ENCODE measurements around the gene RBM42. TPM values are rescaled to one million over a fixed set of nuclear protein-coding genes. Genes with fewer than 3 reads are reported as not detected.

Gene RBM42
- total RNA-seq, 2 donors from 2014 or later: 81.4 to 114 TPM

- Histone ChIP-seq H3K27me3 (replicated peaks; ENCODE audit: insufficient read depth) (no peaks in the 10 kb centered on the region), H3K4me1 (replicated peaks) (no peaks in the 10 kb centered on the region), H3K4me3 (peak overlapping the region; percentile 47 to 58), H3K27ac (peak overlapping the region; percentile 85 to 87), H3K36me3 (no peaks in the 10 kb centered on the region), H3K9me3 (no peaks in the 10 kb centered on the region)
- under 1% methylated on average over 47 of the region's 69 CpGs for WGBS
- intact Hi-C loops (cut with DNase I): no loop called here
- peak; percentile 74 for DNase-seq (ENCODE audit: low spot score)
- TF ChIP-seq POLR2AphosphoS5 (IDR thresholded peaks at IDR 0.05) (peak; percentile 60), CTCF (IDR thresholded peaks at IDR 0.05) (no peak), POLR2A (IDR thresholded peaks at IDR 0.05) (peak; percentile 84)
These were observed 14.7 kb downstream of the RBM42 start for GRCh38 chr19:35643255-35644205.

GRCh38 chr19:35644206-35644986, 15.6 kb downstream of the RBM42 start:
- DNase-seq (ENCODE audit: low spot score): peak; percentile 96
- Histone ChIP-seq H3K27ac (peak overlapping the region; percentile 85 to 87), H3K4me1 (replicated peaks) (no peaks in the 10 kb centered on the region), H3K27me3 (replicated peaks; ENCODE audit: insufficient read depth) (no peaks in the 10 kb centered on the region), H3K4me3 (peak overlapping the region; percentile 47 to 58), H3K36me3 (no peaks in the 10 kb centered on the region), H3K9me3 (no peaks in the 10 kb centered on the region)
- WGBS: under 1% methylated on average over 60 of the region's 60 CpGs
- intact Hi-C loops (cut with DNase I): no loop called here
- TF ChIP-seq CTCF (IDR thresholded peaks at IDR 0.05) (no peak), POLR2A (IDR thresholded peaks at IDR 0.05) (peak; percentile 71), POLR2AphosphoS5 (IDR thresholded peaks at IDR 0.05) (peak; percentile 82)

GRCh38 chr19:35644987-35645679, 16.3 kb downstream of the RBM42 start:
- TF ChIP-seq POLR2A (IDR thresholded peaks at IDR 0.05) (no peak), POLR2AphosphoS5 (IDR thresholded peaks at IDR 0.05) (peak; percentile 14)
- no peaks in the 10 kb centered on the region for H3K36me3 ChIP-seq
- H3K4me1 ChIP-seq (replicated peaks): no peaks in the 10 kb centered on the region
- no peaks in the 10 kb centered on the region for H3K27me3 ChIP-seq (replicated peaks; ENCODE audit: insufficient read depth)
- H3K4me3 ChIP-seq: peak overlapping the region; percentile 47 to 58
- DNase-seq (ENCODE audit: low spot score): peak; percentile 74
- WGBS: 16% methylated on average over 20 of the region's 20 CpGs
- peak overlapping the region; percentile 85 to 87 for H3K27ac ChIP-seq
- intact Hi-C loops (cut with DNase I): loop anchor here (5.0 kb wide), 1 partner anchor 98 kb away; the partner anchor contains the start of gene TMEM147
- H3K9me3 ChIP-seq: no peaks in the 10 kb centered on the region

GRCh38 chr19:35645680-35646511, 17.1 kb downstream of the RBM42 start:
- peak overlapping the region in 1 of 2 donors; percentile 87 for H3K27ac ChIP-seq
- H3K36me3 ChIP-seq: no peaks in the 10 kb centered on the region
- no peaks in the 10 kb centered on the region for H3K9me3 ChIP-seq
- H3K27me3 ChIP-seq (replicated peaks; ENCODE audit: insufficient read depth): no peaks in the 10 kb centered on the region
- no peaks in the 10 kb centered on the region for H3K4me1 ChIP-seq (replicated peaks)
- WGBS: 77% methylated on average over 7 of the region's 7 CpGs
- H3K4me3 ChIP-seq: no peak overlapping the region
- no peak for TF ChIP-seq CTCF (IDR thresholded peaks at IDR 0.05)
- TF ChIP-seq POLR2AphosphoS5 (IDR thresholded peaks at IDR 0.05): no peak
- TF ChIP-seq POLR2A (IDR thresholded peaks at IDR 0.05): no peak
- intact Hi-C loops (cut with DNase I): loop anchor here (5.0 kb wide), 1 partner anchor 99 kb away; the partner anchor contains the start of gene TMEM147
- no peak for DNase-seq (ENCODE audit: low spot score)

Data from prostate gland (tissue), 2 donors.